Ishikawa (cell line): Measurements from ENCODE around the gene DACH1.

Source experiments
- CEBPB ChIP-seq: IDR thresholded peaks from 2 replicates; pipeline ENCODE4 v1.6.1; 2012
- EGR1 ChIP-seq: IDR thresholded peaks from 2 replicates; pipeline ENCODE4 v1.6.1; 2012
- EP300 ChIP-seq: IDR thresholded peaks from 2 replicates; pipeline ENCODE4 v1.6.1; 2012; ENCODE audit warnings: borderline replicate concordance
- FOXM1 ChIP-seq: IDR thresholded peaks from 2 replicates; pipeline ENCODE4 v1.6.1; 2012; ENCODE audit warnings: low read depth, borderline replicate concordance
- RAD21 ChIP-seq: IDR thresholded peaks from 2 replicates; pipeline ENCODE4 v1.6.1; 2012; ENCODE audit warnings: low read depth
- TAF1 ChIP-seq: IDR thresholded peaks from 2 replicates; pipeline ENCODE4 v1.6.1; 2012; ENCODE audit warnings: low read depth, mild to moderate bottlenecking
- YY1 ChIP-seq: IDR thresholded peaks from 2 replicates; pipeline ENCODE4 v1.6.1; 2012; ENCODE audit warnings: low read depth
- TF ChIP-seq, protein P1 (sequence below): IDR thresholded peaks from 2 replicates; pipeline ENCODE4 v1.6.1; 2012; ENCODE audit warnings: low read depth, mild to moderate bottlenecking
- TF ChIP-seq, protein P2 (sequence below): IDR thresholded peaks from 2 replicates; pipeline ENCODE4 v1.6.1; 2012
- TF ChIP-seq, protein P3 (sequence below): IDR thresholded peaks from 2 replicates; pipeline ENCODE4 v1.6.1; 2012

DNA sequence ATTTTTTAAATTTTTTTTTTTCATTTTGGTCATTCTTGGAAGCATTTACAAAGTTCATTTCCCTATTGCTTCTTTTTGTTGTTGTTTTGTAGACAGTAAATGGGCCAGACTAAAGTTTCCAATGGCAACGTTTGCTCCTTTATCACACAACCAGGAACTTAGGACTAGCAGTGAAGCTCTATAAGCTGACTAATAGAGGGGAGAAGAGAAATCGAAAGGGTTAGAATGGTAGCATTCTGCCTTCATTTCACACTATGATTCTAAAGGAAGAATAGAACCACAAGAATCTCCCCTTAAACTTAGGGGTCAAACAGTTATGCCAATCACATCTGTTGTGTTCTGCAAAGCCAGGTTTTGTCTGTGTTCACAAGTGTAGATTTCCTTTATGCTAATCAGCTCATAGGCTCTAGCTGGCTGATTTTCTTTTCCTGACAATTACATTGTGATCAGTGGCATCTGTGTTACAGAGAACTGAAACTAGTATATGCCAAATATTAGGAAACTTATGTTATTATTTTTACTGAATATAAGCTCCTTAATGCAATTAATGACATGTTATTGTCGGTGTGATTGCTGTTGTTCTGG is 467.3 kb downstream of the DACH1 start:
- no peak for TF ChIP-seq YY1
- TF ChIP-seq, protein P1, sequence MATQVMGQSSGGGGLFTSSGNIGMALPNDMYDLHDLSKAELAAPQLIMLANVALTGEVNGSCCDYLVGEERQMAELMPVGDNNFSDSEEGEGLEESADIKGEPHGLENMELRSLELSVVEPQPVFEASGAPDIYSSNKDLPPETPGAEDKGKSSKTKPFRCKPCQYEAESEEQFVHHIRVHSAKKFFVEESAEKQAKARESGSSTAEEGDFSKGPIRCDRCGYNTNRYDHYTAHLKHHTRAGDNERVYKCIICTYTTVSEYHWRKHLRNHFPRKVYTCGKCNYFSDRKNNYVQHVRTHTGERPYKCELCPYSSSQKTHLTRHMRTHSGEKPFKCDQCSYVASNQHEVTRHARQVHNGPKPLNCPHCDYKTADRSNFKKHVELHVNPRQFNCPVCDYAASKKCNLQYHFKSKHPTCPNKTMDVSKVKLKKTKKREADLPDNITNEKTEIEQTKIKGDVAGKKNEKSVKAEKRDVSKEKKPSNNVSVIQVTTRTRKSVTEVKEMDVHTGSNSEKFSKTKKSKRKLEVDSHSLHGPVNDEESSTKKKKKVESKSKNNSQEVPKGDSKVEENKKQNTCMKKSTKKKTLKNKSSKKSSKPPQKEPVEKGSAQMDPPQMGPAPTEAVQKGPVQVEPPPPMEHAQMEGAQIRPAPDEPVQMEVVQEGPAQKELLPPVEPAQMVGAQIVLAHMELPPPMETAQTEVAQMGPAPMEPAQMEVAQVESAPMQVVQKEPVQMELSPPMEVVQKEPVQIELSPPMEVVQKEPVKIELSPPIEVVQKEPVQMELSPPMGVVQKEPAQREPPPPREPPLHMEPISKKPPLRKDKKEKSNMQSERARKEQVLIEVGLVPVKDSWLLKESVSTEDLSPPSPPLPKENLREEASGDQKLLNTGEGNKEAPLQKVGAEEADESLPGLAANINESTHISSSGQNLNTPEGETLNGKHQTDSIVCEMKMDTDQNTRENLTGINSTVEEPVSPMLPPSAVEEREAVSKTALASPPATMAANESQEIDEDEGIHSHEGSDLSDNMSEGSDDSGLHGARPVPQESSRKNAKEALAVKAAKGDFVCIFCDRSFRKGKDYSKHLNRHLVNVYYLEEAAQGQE: no peak
- no peak for TF ChIP-seq CEBPB
- TF ChIP-seq, protein P2, sequence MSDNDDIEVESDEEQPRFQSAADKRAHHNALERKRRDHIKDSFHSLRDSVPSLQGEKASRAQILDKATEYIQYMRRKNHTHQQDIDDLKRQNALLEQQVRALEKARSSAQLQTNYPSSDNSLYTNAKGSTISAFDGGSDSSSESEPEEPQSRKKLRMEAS: no peak
- no peak for TF ChIP-seq EP300
- TF ChIP-seq EGR1: no peak
- no peak for TF ChIP-seq FOXM1
- TF ChIP-seq, protein P3, sequence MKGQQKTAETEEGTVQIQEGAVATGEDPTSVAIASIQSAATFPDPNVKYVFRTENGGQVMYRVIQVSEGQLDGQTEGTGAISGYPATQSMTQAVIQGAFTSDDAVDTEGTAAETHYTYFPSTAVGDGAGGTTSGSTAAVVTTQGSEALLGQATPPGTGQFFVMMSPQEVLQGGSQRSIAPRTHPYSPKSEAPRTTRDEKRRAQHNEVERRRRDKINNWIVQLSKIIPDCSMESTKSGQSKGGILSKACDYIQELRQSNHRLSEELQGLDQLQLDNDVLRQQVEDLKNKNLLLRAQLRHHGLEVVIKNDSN: no peak
- no peak for TF ChIP-seq TAF1
- no peak for TF ChIP-seq RAD21
